Measurements from ENCODE around the gene WDR7.

The WDR7 gene

DNA sequence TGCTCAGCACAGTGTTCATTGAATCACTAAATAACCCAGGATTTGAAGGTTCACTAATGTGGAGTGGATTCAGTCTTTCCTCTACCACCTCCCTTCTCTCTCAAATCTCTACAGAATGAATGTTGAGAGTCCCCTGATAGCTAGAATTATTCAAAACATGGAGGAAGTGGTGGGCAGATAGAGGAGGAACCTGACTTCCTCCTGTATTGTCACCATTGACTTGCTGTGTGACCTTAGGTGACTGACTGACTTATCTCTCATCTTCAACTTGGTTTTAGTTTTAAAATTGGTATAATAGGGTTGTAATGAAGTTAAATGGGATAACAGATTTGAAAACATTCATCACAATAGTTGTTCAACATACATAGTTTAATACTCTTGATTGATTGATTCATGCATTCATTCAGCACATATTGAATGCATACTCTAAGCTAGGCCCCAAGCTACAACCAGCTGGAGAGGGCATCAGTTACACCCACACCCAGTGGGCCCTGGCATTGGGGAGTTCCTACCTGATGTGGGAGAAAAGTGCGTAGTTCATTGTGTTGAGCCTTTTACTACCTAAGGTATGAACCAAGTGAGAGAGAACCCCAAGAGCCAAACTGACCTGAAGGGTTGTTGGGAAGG is 96.0 kb downstream of the WDR7 start:
- 100% methylated on average over 1 of the region's 1 CpG; no CpG with 5 or more reads in 1 of the 2 experiments for WGBS, 2 experiments (ENCODE audit: insufficient coverage in 2 of 2)
- H3K9me3 ChIP-seq (ENCODE audit: control insufficient read depth, low read length): no peaks in the 10 kb centered on the region
- H3K4me3 ChIP-seq (ENCODE audit: extremely low read depth, insufficient read depth, low read length, poor library complexity, severe bottlenecking): no peak overlapping the region
- no peaks in the 10 kb centered on the region for H3K4me1 ChIP-seq (ENCODE audit: control insufficient read depth, insufficient read depth, low read length, poor library complexity, severe bottlenecking)
- H3K36me3 ChIP-seq (ENCODE audit: control insufficient read depth, insufficient read depth, low read length): no peaks in the 10 kb centered on the region
- H3K27ac ChIP-seq (ENCODE audit: low read depth, low read length, severe bottlenecking): no peak overlapping the region

GRCh38 chr18:56747857-56748256 is 96.7 kb downstream of the WDR7 start:
- Histone ChIP-seq H3K36me3 (ENCODE audit: control insufficient read depth, insufficient read depth, low read length) (no peaks in the 10 kb centered on the region), H3K4me3 (ENCODE audit: extremely low read depth, insufficient read depth, low read length, poor library complexity, severe bottlenecking) (no peak overlapping the region), H3K27ac (ENCODE audit: low read depth, low read length, severe bottlenecking) (no peak overlapping the region), H3K4me1 (ENCODE audit: control insufficient read depth, insufficient read depth, low read length, poor library complexity, severe bottlenecking) (no peaks in the 10 kb centered on the region), H3K9me3 (ENCODE audit: control insufficient read depth, low read length) (no peaks in the 10 kb centered on the region)

GRCh38 chr18:56748698-56749268 is 97.6 kb downstream of the WDR7 start:
- no peaks in the 10 kb centered on the region for H3K4me1 ChIP-seq (ENCODE audit: control insufficient read depth, insufficient read depth, low read length, poor library complexity, severe bottlenecking)
- H3K36me3 ChIP-seq (ENCODE audit: control insufficient read depth, insufficient read depth, low read length): no peaks in the 10 kb centered on the region
- no peaks in the 10 kb centered on the region for H3K9me3 ChIP-seq (ENCODE audit: control insufficient read depth, low read length)
- H3K4me3 ChIP-seq (ENCODE audit: extremely low read depth, insufficient read depth, low read length, poor library complexity, severe bottlenecking): no peak overlapping the region
- H3K27ac ChIP-seq (ENCODE audit: low read depth, low read length, severe bottlenecking): no peak overlapping the region
- WGBS, 2 experiments (ENCODE audit: insufficient coverage in 2 of 2): no CpG with 5 or more reads among the region's 2 CpGs

DNA sequence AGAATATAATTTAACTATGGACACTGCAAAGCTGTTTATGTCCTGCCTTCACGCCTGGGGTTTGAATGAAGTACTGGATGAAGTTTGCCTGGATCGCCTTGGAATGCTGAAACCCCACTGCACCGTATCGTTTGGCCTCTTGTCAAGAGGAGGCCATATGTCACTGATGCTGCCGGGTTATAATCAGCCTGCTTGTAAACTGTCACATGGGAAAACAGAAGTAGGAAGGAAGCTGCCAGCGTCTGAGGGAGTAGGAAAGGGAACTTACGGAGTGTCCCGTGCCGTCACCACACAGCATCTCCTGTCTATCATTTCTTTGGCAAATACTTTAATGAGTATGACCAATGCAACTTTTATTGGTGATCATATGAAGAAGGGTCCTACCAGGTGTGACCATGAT is 105.8 kb downstream of the WDR7 start:
- H3K27ac ChIP-seq (ENCODE audit: low read depth, low read length, severe bottlenecking): peak overlapping the region; percentile 23
- no peaks in the 10 kb centered on the region for H3K9me3 ChIP-seq (ENCODE audit: control insufficient read depth, low read length)
- H3K36me3 ChIP-seq (ENCODE audit: control insufficient read depth, insufficient read depth, low read length): no peaks in the 10 kb centered on the region
- WGBS, 2 experiments (ENCODE audit: insufficient coverage in 2 of 2): 87 to 90% methylated on average over 4 to 6 of the region's 9 CpGs
- H3K4me3 ChIP-seq (ENCODE audit: extremely low read depth, insufficient read depth, low read length, poor library complexity, severe bottlenecking): no peak overlapping the region
- no peaks in the 10 kb centered on the region for H3K4me1 ChIP-seq (ENCODE audit: control insufficient read depth, insufficient read depth, low read length, poor library complexity, severe bottlenecking)

DNA sequence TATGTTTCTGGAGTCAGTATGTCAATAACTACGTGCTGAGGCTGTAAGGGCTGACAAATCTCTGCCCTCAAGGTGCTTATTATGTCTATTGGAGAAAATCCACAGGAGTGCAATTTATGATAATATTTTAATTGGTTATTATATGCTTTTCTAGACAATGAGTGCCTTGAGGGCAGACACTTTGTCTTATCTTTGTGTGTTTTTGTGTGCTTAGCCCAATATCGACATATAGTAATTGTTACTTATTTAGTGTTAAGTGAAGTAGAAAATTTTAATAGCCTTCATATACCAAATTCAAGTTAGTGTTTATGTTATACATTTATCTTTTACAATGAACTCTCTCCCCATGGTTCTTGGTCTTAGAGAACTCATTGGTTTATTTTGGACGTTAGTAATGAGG is 118.9 kb downstream of the WDR7 start:
- Histone ChIP-seq H3K4me3 (ENCODE audit: extremely low read depth, insufficient read depth, low read length, poor library complexity, severe bottlenecking) (no peak overlapping the region), H3K27ac (ENCODE audit: low read depth, low read length, severe bottlenecking) (no peak overlapping the region)
- WGBS, 2 experiments (ENCODE audit: insufficient coverage in 2 of 2): 100% methylated on average over 1 of the region's 3 CpGs; no CpG with 5 or more reads in 1 of the 2 experiments

GRCh38 chr18:56770873-56771272 is 119.7 kb downstream of the WDR7 start:
- Histone ChIP-seq H3K4me3 (ENCODE audit: extremely low read depth, insufficient read depth, low read length, poor library complexity, severe bottlenecking) (no peak overlapping the region), H3K9me3 (ENCODE audit: control insufficient read depth, low read length) (no peaks in the 10 kb centered on the region), H3K4me1 (ENCODE audit: control insufficient read depth, insufficient read depth, low read length, poor library complexity, severe bottlenecking) (no peaks in the 10 kb centered on the region), H3K36me3 (ENCODE audit: control insufficient read depth, insufficient read depth, low read length) (no peaks in the 10 kb centered on the region), H3K27ac (ENCODE audit: low read depth, low read length, severe bottlenecking) (no peak overlapping the region)

More for the DNA sequence above, 118.9 kb downstream of the WDR7 start:
- Histone ChIP-seq H3K9me3 (ENCODE audit: control insufficient read depth, low read length) (no peaks in the 10 kb centered on the region), H3K36me3 (ENCODE audit: control insufficient read depth, insufficient read depth, low read length) (no peaks in the 10 kb centered on the region), H3K4me1 (ENCODE audit: control insufficient read depth, insufficient read depth, low read length, poor library complexity, severe bottlenecking) (no peaks in the 10 kb centered on the region)

- H3K27ac ChIP-seq (ENCODE audit: low read depth, low read length, severe bottlenecking): no peak overlapping the region
- 86 to 100% methylated on average over 1 of the region's 6 CpGs for WGBS, 2 experiments (ENCODE audit: insufficient coverage in 2 of 2)
- H3K4me1 ChIP-seq (ENCODE audit: control insufficient read depth, insufficient read depth, low read length, poor library complexity, severe bottlenecking): no peaks in the 10 kb centered on the region
- H3K4me3 ChIP-seq (ENCODE audit: extremely low read depth, insufficient read depth, low read length, poor library complexity, severe bottlenecking): no peak overlapping the region
- H3K36me3 ChIP-seq (ENCODE audit: control insufficient read depth, insufficient read depth, low read length): no peaks in the 10 kb centered on the region
- H3K9me3 ChIP-seq (ENCODE audit: control insufficient read depth, low read length): no peaks in the 10 kb centered on the region
These were observed 124.5 kb downstream of the WDR7 start for GRCh38 chr18:56775701-56776100.

- no peaks in the 10 kb centered on the region for H3K4me1 ChIP-seq (ENCODE audit: control insufficient read depth, insufficient read depth, low read length, poor library complexity, severe bottlenecking)
- H3K4me3 ChIP-seq (ENCODE audit: extremely low read depth, insufficient read depth, low read length, poor library complexity, severe bottlenecking): no peak overlapping the region
- WGBS, 2 experiments (ENCODE audit: insufficient coverage in 2 of 2): 80 to 83% methylated on average over 1 to 2 of the region's 5 CpGs
- H3K9me3 ChIP-seq (ENCODE audit: control insufficient read depth, low read length): no peaks in the 10 kb centered on the region
- H3K36me3 ChIP-seq (ENCODE audit: control insufficient read depth, insufficient read depth, low read length): no peaks in the 10 kb centered on the region
- no peak overlapping the region for H3K27ac ChIP-seq (ENCODE audit: low read depth, low read length, severe bottlenecking)
These were observed 136.2 kb downstream of the WDR7 start for GRCh38 chr18:56787390-56787789.

DNA sequence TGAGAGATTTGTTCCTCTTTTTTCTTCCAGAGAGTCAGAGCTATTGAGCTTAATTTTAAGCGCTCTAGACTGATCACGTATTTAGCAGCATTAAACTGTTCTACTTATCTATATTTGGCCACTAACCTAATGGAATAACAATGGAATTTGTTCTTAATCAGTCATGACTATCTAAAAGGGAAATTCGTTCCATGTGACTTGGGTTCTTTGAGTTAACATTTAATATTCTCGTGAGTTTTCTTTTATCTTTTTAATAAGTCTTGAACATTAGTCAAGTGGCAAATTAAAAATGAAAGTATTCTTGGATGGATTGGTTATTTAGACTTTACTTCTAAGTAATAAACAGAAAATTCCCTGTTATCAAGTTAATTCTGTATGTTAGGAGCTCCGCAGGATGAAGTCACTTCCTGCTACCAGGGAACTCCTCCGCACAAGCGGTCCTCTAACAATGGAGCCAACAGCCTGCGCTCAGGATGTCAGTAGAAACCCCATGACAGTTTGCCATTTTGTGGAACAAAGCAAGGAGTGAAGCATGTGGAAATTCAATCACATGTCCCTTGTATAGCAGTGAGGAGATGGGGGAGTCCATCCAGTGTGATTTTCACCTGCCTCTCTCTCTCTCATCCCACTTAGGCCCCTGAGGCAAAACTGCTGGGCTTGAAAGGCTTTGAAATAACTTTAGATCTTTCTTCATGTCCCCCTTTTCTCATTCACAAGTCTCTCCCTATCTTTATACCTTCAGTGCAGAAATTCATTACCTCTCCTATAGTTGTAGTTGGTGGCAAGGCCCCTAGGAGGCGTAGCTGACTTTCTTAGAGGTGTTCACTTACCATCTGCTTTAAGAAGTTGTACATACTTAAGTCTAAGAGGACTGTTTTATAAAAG is 138.1 kb downstream of the WDR7 start:
- H3K4me1 ChIP-seq (ENCODE audit: control insufficient read depth, insufficient read depth, low read length, poor library complexity, severe bottlenecking): no peaks in the 10 kb centered on the region
- 95 to 100% methylated on average over 4 to 7 of the region's 9 CpGs for WGBS, 2 experiments (ENCODE audit: insufficient coverage in 2 of 2)
- no peak overlapping the region for H3K27ac ChIP-seq (ENCODE audit: low read depth, low read length, severe bottlenecking)
- no peak overlapping the region for H3K4me3 ChIP-seq (ENCODE audit: extremely low read depth, insufficient read depth, low read length, poor library complexity, severe bottlenecking)
- no peaks in the 10 kb centered on the region for H3K36me3 ChIP-seq (ENCODE audit: control insufficient read depth, insufficient read depth, low read length)
- H3K9me3 ChIP-seq (ENCODE audit: control insufficient read depth, low read length): no peaks in the 10 kb centered on the region

- H3K36me3 ChIP-seq (ENCODE audit: control insufficient read depth, insufficient read depth, low read length): no peaks in the 10 kb centered on the region
- no peak overlapping the region for H3K27ac ChIP-seq (ENCODE audit: low read depth, low read length, severe bottlenecking)
- H3K4me3 ChIP-seq (ENCODE audit: extremely low read depth, insufficient read depth, low read length, poor library complexity, severe bottlenecking): no peak overlapping the region
- no peaks in the 10 kb centered on the region for H3K9me3 ChIP-seq (ENCODE audit: control insufficient read depth, low read length)
- WGBS, 2 experiments (ENCODE audit: insufficient coverage in 2 of 2): 100% methylated on average over 1 of the region's 3 CpGs; no CpG with 5 or more reads in 1 of the 2 experiments
- no peaks in the 10 kb centered on the region for H3K4me1 ChIP-seq (ENCODE audit: control insufficient read depth, insufficient read depth, low read length, poor library complexity, severe bottlenecking)
These were observed 138.7 kb downstream of the WDR7 start for GRCh38 chr18:56789889-56790180.

- peaks cover 7% of the 10 kb centered on the region for H3K4me1 ChIP-seq (ENCODE audit: control insufficient read depth, insufficient read depth, low read length, poor library complexity, severe bottlenecking)
- no peak overlapping the region for H3K27ac ChIP-seq (ENCODE audit: low read depth, low read length, severe bottlenecking)
- no peak overlapping the region for H3K4me3 ChIP-seq (ENCODE audit: extremely low read depth, insufficient read depth, low read length, poor library complexity, severe bottlenecking)
- H3K9me3 ChIP-seq (ENCODE audit: control insufficient read depth, low read length): no peaks in the 10 kb centered on the region
- H3K36me3 ChIP-seq (ENCODE audit: control insufficient read depth, insufficient read depth, low read length): no peaks in the 10 kb centered on the region
- WGBS, 2 experiments (ENCODE audit: insufficient coverage in 2 of 2): no CpG with 5 or more reads among the region's 1 CpG
These were observed 144.2 kb downstream of the WDR7 start for GRCh38 chr18:56795381-56795780.
